GM19238 (cell line): ENCODE measurements around the gene ROMO1.

Source experiments
- DNase-seq: peaks from one replicate; pipeline ENCODE4 v3.0.0; 2011; ENCODE audit warnings: low spot score; ENCODE audit not compliant: insufficient read length

Gene ROMO1

GRCh38 chr20:35699127-35699956, at the start of gene ROMO1, which contains the start of gene NFS1:
Gene ROMO1, plus strand, starts transcription at chr20:35699405. Its CDS starts 228 bp downstream, at chr20:35699633.
Gene NFS1, minus strand, starts transcription at chr20:35699352. Its CDS starts 64 bp downstream, at chr20:35699288.
- peak; percentile 85 for DNase-seq

GRCh38 chr20:35650632-35651031, 48.6 kb upstream of the ROMO1 start:
- no peak for DNase-seq

- no peak for DNase-seq
These were observed 47.2 kb upstream of the ROMO1 start for GRCh38 chr20:35651958-35652357.

GRCh38 chr20:35652641-35653429, 46.4 kb upstream of the ROMO1 start:
- DNase-seq = no peak

GRCh38 chr20:35653430-35653734, 45.8 kb upstream of the ROMO1 start:
- DNase-seq = no peak

GRCh38 chr20:35653893-35654292, 45.3 kb upstream of the ROMO1 start:
- DNase-seq = no peak

- DNase-seq = no peak
These were observed 44.8 kb upstream of the ROMO1 start for GRCh38 chr20:35654415-35654814.

GRCh38 chr20:35657271-35657670, 41.9 kb upstream of the ROMO1 start:
- no peak for DNase-seq

GRCh38 chr20:35660122-35660937, 38.9 kb upstream of the ROMO1 start:
- no peak for DNase-seq

- DNase-seq = no peak
These were observed 38.2 kb upstream of the ROMO1 start for GRCh38 chr20:35661053-35661452.

GRCh38 chr20:35661908-35662307, 37.3 kb upstream of the ROMO1 start:
- DNase-seq = no peak

- no peak for DNase-seq
These were observed 36.7 kb upstream of the ROMO1 start for GRCh38 chr20:35662551-35662950.

- peak; percentile 43 for DNase-seq
These were observed 35.4 kb upstream of the ROMO1 start for GRCh38 chr20:35663516-35664465.

GRCh38 chr20:35664466-35665206, 34.6 kb upstream of the ROMO1 start, which contains the start of the genes CPNE1 and RBM12:
Gene CPNE1, minus strand, starts transcription at chr20:35664900. Its CDS starts 31,977 bp downstream, at chr20:35632923.
Gene RBM12, minus strand, starts transcription at chr20:35664900. Its CDS starts 9,578 bp downstream, at chr20:35655322.
- peak; percentile 96 for DNase-seq

GRCh38 chr20:35665949-35666288, 33.3 kb upstream of the ROMO1 start:
- no peak for DNase-seq

- DNase-seq = no peak
These were observed 30.0 kb upstream of the ROMO1 start for GRCh38 chr20:35669221-35669620.

GRCh38 chr20:35669681-35670080, 29.5 kb upstream of the ROMO1 start:
- DNase-seq = no peak

- no peak for DNase-seq
These were observed 25.3 kb upstream of the ROMO1 start for GRCh38 chr20:35673884-35674283.

GRCh38 chr20:35674921-35675320, 24.3 kb upstream of the ROMO1 start:
- DNase-seq = no peak
